NCI-H2196 treated with DMSO at 0.1 percent for 48 hours (cell line): ENCODE results near the gene ODAM.
"Not testable (repeated sequence)": the region's sequence is repeated elsewhere in the genome, so short reads cannot be mapped to it uniquely, and the experiment has no call there.

ENCODE experiments used
- DNase-seq: peaks from one replicate; lab custom pipeline; 2025; ENCODE audit not compliant: unreplicated experiment; lab: John Stamatoyannopoulos, UW

Gene ODAM

GRCh38 chr4:70195425-70195824, at the start of gene ODAM:
TSS of gene ODAM (plus strand) at chr4:70195725. CDS start at chr4:70196544, 819 bp downstream.
- no peak for DNase-seq

DNA sequence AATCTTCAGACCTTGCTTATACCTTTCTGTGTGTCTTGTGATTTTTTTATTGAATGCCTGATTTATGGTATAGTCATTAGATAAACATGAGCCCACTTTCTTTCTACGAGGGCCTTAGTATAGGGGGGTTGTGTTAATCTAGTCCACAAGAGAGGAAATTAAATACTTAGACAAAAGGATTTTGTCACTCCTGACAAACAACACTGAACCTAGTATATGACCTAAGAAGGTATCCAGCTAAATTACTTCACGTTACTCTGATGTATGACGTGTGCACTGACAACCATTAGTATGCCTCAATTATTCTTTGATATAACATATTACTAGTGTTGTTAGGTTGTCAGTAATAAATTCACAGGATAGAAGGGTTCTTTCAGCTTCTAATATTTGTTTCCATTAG, 44.3 kb upstream of the ODAM start:
- DNase-seq = no peak

GRCh38 chr4:70152088-70152487, 43.4 kb upstream of the ODAM start:
- DNase-seq = no peak

- DNase-seq = no peak
These were observed 41.6 kb upstream of the ODAM start, which contains the start of gene PRR27 for GRCh38 chr4:70153937-70154336. TSS of gene PRR27 (plus strand) at chr4:70154237. CDS start at chr4:70154376, 139 bp downstream.

GRCh38 chr4:70158576-70158975, 36.9 kb upstream of the ODAM start:
- no peak for DNase-seq

DNA sequence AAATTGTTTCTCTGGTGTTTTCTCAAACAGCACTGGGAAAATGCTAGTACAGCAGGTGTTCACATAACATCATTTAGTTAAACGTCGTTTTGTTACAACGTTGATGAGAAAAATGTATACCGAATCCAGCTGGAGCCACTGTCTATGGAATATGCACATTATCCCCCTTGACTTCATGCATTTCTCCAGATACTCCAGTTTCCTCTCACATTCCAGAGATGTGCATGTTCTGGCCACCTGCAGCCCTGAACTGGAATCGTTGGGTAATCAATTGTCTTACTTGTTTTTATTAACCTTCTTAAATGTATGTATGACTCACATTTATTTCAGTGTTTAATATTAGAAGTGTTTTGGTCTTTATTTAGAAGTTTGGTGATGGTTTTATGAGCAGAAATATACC, 18.4 kb upstream of the ODAM start:
- no peak for DNase-seq

- no peak for DNase-seq
These were observed 17.4 kb upstream of the ODAM start for GRCh38 chr4:70178075-70178660.

DNA sequence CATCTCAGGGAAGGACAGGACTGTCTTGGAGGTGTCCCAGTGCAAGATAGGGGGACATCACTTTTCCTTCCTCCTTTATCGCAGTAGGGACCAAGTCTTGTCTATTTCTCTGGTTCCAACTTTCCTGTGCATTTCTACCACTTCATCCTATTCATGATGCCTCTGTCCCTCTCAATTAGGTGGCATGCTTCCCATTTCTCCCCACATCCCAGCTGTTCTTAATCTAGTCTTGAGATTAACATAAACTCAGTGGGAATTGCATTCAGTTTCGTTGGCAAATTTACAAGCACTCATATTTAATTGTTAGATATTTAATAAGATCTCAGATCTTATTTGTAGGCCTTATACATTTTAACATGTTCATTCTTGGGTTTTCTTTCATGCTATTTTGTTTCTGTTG, 15.7 kb upstream of the ODAM start:
- no peak for DNase-seq

DNA sequence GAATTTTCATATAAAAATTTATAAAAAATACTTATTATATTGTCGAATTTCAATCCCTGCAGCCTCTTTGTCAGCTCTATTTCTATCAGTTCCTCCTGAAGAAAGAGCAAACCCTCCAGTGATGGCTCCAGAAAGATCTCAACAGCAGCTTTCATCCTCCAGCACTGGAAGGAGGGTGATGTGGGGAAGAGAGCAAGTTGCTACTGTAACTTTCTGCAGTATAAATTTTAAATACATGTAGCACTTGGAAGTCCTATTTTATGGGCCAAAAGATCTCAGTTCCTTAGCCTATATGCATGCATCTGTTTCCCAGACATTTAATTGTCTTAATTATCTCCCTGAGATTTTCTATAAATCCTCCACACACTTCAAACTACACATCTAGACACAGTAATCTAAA, 13.7 kb upstream of the ODAM start:
- no peak for DNase-seq

GRCh38 chr4:70182517-70183167, 12.9 kb upstream of the ODAM start:
- no peak for DNase-seq

GRCh38 chr4:70183168-70183939, 12.2 kb upstream of the ODAM start:
- DNase-seq = no peak

- DNase-seq = no peak
These were observed 11.6 kb upstream of the ODAM start for GRCh38 chr4:70183940-70184246.

DNA sequence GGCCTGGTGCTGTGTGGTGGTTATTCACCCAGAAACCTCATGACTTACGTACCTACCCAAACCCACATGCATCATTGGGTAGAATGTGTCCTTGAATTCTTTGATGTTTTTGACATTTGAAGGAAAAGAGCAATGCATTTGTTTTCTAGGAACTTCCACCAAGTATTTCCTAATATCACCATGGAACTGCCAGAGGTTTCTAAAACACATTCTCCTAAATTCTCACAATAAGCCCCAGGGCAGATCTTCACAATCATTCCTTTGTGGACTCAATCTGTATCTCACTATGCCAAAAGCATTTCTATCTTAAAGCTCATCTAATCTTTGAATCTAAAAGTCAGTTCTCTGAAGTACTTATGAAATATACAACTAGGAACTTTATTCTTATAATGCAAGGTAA, 8.3 kb upstream of the ODAM start:
- no peak for DNase-seq

- no peak for DNase-seq
These were observed 4.9 kb upstream of the ODAM start for GRCh38 chr4:70190579-70190978.

DNA sequence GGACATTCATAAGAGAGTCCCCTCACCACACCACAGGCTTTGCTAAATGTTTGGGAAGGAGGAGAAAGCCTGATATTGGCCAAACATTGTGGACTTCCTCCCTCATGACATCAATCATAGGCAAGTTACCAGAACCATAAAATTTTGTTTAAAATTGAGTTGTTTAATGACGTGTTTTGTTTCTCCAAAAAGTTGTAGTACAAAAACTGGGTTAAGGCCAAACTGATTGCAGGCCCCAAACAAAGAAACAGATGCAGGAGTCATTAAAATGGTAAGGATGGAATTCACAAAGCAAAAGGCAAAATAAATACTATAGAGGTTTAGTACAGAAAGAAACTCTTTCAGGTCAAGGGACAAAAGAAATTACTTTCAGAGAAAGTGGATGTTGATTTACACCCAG, 3.9 kb upstream of the ODAM start:
- no peak for DNase-seq

- no peak for DNase-seq
These were observed 2.6 kb upstream of the ODAM start for GRCh38 chr4:70192895-70193294.

DNA sequence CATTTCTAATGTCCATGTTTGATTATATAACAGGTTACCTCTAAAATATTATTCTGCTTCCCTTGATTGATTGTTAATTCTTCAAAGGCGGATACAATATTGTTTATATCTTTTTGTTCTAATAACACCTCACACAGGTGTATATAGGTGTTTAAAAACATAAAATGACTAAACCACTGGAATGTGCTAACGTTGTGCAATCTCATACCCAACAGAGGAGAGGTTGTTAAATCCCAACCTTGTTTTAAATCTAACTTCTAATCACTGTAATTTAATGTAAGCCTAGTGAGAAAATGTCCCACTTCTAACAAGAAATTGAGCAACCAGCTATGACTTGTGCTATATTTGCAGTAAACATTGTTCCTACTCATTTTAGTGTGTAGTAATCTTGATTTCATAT, 1.3 kb downstream of the ODAM start:
- no peak for DNase-seq

GRCh38 chr4:70197842-70198241, 2.3 kb downstream of the ODAM start:
- no peak for DNase-seq

GRCh38 chr4:70203601-70204000, 8.1 kb downstream of the ODAM start:
- DNase-seq = no peak

DNA sequence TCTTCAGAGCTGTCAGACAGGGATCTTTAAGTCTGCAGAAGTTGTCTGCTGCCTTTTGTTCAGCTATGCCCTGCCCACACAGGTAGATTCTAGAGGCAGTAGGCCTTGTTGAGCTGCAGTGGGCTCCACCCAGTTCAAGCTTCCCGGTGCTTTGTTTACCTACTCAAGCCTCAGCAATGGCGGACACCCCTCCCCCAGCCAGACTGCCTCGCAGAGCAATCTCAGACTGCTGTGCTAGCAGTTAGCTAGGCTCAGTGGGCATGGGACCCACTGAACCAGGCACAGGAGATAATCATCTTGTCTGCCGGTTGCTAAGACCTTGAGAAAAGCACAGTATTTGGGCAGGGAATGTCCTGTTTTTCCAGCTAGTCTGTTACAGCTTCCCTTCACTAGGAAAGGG, 17.2 kb downstream of the ODAM start:
- DNase-seq = not testable (repeated sequence)

DNA sequence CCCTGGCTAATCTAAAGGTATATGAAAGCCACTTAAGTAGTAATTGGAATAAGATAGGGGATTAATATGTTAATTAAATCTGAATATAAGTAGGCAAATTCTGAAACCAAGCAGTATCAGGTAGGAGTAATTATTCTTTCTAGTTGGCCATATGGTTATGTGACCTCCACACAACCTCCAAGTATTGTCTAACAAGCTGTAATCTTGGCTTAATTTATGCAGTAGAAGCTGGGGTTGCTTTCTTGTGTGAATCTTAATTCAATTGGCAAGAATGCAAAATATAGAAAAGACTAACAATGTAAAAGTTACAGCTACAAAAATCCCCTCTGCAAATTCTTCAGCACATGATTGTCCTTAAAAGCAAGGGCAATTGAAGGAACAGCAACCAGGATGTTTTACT, 20.6 kb downstream of the ODAM start:
- not testable (repeated sequence) for DNase-seq

- not testable (repeated sequence) for DNase-seq
These were observed 21.0 kb downstream of the ODAM start for GRCh38 chr4:70216550-70216949.
